ES-I3 (cell line): ENCODE data around the gene CAMK2G.
"Not testable (repeated sequence)": the region's sequence is repeated elsewhere in the genome, so short reads cannot be mapped to it uniquely, and the experiment has no call there.

Experiments
- H3K36me3 ChIP-seq: 2 replicates; pipeline ENCODE4 v1.6.1; 2013; ENCODE audit warnings: mild to moderate bottlenecking, low read length, control low read depth, moderate library complexity; ENCODE audit not compliant: insufficient read depth
- H3K4me1 ChIP-seq: 2 replicates; pipeline ENCODE4 v1.6.1; 2013; ENCODE audit warnings: mild to moderate bottlenecking, control low read depth, low read length; ENCODE audit not compliant: insufficient read depth
- H3K9ac ChIP-seq: 2 replicates; pipeline ENCODE4 v1.6.1; 2013; ENCODE audit warnings: low read depth, mild to moderate bottlenecking, low read length, moderate library complexity
- H3K9me3 ChIP-seq: 2 replicates; pipeline ENCODE4 v1.6.1; 2013; ENCODE audit warnings: mild to moderate bottlenecking, low read length, moderate library complexity; ENCODE audit not compliant: control insufficient read depth, insufficient read depth

The CAMK2G gene

DNA sequence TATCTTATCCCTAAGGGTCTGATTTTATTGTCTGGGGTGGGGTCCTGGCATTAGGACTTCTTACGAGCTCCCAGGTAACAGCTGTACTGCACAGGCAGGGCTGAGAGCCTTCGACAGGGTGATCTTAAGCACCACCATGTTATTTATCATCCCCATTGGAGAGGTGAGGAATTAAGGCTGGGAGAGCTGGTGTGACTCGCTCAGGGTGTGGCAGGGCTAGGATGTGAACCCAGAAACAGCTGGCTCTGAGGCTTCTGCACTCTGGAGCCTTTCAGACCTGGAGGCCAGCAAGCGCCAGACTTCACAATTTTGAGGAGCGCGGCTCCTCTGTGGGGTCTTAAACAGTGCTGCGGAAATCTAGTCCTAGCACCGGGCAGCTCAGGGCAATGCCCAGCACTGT lies 35.5 kb downstream of the CAMK2G start:
- peaks cover 6% of the 10 kb centered on the region for H3K36me3 ChIP-seq
- H3K9ac ChIP-seq: no peak overlapping the region
- no peaks in the 10 kb centered on the region for H3K4me1 ChIP-seq
- no peaks in the 10 kb centered on the region for H3K9me3 ChIP-seq

DNA sequence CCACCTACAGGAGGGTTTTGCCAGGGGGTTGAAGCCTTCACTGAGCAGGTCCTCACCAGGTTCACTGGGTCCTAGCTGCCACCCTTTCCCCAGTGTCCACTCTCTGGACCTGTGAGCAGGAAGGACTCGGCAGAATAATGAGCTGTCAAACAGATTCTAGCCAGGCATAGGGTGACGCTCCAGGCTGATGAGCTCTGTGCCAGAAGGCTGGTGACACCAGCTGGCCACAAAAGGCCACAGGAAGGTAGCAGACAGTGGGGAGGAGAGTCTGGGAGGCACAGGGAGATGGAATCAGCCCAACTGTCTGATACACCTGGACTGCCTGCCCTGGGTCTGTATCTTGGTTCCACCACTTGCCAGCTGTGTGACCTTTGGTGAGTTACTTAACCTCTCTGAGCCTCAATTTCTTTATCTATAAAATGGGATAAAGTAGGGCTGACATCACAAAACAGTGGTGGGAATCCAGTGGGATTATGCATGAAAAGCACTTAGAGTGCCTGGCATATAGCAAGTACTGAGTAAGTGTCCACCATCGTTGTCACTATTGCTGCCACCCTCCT lies 36.3 kb downstream of the CAMK2G start:
- no peaks in the 10 kb centered on the region for H3K4me1 ChIP-seq
- no peak overlapping the region for H3K9ac ChIP-seq
- H3K9me3 ChIP-seq: no peaks in the 10 kb centered on the region
- peaks cover 6% of the 10 kb centered on the region for H3K36me3 ChIP-seq

DNA sequence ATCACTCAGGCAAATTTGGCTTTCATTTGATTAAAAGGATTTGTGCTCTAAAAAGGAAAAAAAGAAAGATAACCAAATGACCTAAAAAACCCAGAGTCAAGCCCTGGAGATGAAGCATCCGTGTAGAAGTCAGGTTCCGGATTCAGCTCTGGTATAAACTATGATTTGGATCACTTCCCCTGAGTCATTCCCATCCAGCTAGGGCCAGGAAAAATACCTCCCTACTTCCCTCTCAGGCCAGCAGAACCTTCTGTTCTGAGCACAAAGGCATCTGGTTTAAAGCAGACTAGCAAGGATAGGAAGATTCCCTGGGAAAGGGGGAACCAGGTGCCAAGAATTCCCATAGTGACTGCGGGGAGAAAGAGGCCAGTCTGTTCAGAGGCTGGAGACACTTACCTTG lies 37.3 kb downstream of the CAMK2G start:
- H3K9me3 ChIP-seq: no peaks in the 10 kb centered on the region
- H3K4me1 ChIP-seq: no peaks in the 10 kb centered on the region
- peaks cover 6% of the 10 kb centered on the region for H3K36me3 ChIP-seq
- H3K9ac ChIP-seq: no peak overlapping the region

DNA sequence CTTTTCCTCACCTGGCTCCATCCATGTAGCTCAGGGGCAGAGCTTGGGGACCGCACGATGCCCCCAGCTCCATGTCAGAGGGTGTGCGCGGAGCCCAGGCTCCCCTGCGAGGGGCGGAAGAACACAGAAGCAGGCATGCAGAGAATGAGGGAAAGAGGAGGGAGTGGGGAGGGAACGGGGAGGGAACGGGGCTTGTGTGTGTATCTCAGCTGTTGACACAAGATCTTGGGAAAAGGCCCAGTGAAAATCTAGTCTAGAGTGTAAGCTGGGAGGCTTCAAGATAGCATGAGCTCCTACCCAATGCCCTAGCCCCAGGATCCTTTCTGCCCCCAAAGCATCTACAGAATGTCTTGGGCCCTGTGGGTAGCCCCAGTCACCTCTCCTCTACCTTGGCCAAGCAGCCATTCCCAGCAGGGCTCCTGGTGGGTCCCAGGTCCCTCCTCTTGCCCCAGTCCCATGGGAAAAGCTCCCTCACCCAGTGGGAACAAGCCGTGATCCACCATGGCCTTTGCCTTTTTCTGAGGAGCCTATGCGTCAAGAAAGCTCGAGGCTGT lies 37.9 kb downstream of the CAMK2G start:
- H3K36me3 ChIP-seq: peaks cover 5% of the 10 kb centered on the region
- H3K9me3 ChIP-seq: no peaks in the 10 kb centered on the region
- H3K4me1 ChIP-seq: no peaks in the 10 kb centered on the region
- no peak overlapping the region for H3K9ac ChIP-seq

DNA sequence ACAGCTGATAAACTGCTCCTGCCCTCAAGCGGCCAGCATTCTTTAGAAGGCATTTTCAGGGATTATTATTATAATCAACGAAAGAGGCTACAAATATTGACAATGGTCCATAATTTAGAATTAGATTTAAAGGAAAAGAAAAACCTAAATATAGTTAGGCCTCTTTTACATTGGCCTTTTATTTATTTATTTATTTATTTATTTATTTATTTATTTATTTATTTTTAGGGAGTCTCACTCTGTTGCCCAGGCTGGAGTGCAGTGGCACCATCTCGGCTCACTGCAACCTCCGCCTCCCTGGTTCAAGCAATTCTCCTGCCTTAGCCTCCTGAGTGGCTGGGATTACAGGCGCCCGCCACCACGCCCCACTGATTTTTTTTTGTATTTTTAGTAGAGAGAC lies 45.3 kb downstream of the CAMK2G start:
- H3K36me3 ChIP-seq, H3K4me1 ChIP-seq, H3K9me3 ChIP-seq, H3K9ac ChIP-seq: not testable (repeated sequence)

DNA sequence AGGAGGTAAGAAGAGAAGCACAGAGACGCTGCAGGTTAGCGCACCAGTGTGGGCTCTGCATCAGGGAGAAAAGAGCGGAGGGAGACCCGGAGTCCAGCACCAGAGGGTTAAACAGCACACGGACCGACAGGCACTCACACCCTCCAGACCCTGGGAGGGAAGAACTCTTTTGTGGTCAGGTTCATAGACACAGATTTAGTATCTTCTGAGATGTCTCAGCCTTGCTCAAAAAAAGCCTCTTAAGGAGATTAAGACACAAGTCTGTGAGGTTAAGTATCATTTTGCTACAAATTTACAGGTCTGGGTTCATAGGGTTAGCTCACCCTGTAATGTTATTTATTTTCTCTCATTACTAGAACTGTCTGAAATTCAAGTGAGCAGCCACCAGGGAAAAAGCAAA lies 46.2 kb downstream of the CAMK2G start:
- Histone ChIP-seq H3K36me3 (peaks cover 10% of the 10 kb centered on the region; the same call in 1 of the 2 replicates), H3K4me1 (no peaks in the 10 kb centered on the region), H3K9ac (no peak overlapping the region), H3K9me3 (no peaks in the 10 kb centered on the region)

DNA sequence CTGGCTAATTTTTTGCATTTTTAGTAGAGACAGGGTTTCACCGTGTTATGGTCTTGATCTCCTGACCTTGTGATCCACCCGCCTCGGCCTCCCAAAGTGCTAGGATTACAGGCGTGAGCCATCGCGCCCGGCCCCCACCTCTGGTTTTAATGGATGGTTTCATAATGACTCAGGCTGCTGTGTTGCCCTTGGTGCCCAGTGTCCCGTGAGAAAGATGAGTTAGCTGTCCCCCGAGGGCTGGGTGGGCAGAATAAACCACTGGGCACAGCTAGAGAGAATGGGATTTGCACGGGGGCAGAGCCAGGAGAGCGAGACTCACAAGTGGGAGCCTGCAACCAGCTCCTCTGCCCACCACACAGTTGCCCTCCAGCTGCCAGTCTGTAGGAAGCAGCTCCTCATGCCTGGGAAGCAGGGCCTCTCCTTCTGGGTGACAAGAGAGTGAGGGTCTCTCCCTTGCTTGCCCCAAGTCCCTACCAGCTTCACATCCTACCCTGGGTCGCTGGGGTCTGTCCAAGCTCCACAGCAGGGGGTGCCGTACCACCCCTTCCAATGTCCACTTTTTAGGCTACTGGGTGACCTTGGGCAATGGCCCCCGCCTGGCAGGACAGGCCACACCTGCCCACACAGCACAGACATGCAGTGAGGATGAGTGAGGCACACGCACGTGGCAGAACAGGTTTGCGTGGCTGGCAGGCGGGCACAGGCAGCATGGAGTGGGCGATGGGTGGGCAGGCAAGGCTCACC lies 46.8 kb downstream of the CAMK2G start:
- Histone ChIP-seq H3K9ac (no peak overlapping the region), H3K36me3 (peaks cover 10% of the 10 kb centered on the region; the same call in 1 of the 2 replicates), H3K9me3 (no peaks in the 10 kb centered on the region), H3K4me1 (no peaks in the 10 kb centered on the region)

DNA sequence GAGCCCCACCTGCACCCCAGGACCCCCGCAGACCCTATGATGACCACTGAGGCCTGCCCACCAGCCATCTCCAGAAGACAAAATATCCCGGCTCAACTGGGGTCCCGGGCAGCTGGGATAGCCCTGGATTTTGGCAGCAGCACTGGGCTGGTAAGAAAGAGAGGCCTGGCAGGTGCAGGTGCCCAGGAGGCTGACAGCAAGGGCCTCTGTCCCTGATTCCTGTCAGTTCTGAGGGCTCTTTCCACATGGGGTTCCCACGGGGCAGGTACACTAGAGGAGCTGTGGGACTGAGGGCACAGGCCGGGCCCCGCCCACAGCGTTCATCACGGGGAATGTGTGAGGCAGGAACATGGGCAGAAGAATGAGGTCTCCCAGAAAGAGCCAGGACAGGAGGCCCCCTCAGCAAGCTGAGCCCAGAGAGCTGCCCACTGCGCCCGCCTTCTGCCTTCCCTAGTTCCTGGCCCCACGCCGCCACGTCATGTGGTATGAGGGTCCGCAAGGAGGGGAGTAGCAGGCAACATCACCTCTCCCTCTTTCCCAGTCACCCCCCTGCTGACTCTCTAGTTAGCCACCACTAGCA lies 50.1 kb downstream of the CAMK2G start:
- Histone ChIP-seq H3K4me1 (no peaks in the 10 kb centered on the region), H3K9me3 (no peaks in the 10 kb centered on the region), H3K9ac (no peak overlapping the region), H3K36me3 (peaks cover 10% of the 10 kb centered on the region; the same call in 1 of the 2 replicates)

DNA sequence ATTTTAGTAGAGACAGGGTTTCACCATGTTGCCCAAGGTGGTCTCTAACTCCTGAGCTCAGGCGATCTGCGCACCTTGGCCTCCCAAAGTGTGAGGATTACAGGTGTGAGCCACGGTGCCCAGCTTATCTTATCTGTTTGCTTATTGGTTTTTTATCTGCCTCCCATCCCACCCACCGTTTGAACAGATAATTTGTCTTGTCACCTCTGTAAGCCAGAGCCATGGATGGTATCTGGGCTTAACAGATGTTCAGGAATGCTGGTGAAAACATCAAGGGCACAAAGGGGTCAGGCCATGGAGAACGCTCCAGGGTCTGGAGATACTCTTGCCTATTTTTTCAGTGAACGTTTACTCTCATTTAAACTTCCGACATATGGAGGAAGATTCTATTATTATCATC lies 51.0 kb downstream of the CAMK2G start:
- H3K36me3 ChIP-seq: peaks cover 10% of the 10 kb centered on the region; the same call in 1 of the 2 replicates
- no peaks in the 10 kb centered on the region for H3K4me1 ChIP-seq
- H3K9ac ChIP-seq: no peak overlapping the region
- H3K9me3 ChIP-seq: no peaks in the 10 kb centered on the region

DNA sequence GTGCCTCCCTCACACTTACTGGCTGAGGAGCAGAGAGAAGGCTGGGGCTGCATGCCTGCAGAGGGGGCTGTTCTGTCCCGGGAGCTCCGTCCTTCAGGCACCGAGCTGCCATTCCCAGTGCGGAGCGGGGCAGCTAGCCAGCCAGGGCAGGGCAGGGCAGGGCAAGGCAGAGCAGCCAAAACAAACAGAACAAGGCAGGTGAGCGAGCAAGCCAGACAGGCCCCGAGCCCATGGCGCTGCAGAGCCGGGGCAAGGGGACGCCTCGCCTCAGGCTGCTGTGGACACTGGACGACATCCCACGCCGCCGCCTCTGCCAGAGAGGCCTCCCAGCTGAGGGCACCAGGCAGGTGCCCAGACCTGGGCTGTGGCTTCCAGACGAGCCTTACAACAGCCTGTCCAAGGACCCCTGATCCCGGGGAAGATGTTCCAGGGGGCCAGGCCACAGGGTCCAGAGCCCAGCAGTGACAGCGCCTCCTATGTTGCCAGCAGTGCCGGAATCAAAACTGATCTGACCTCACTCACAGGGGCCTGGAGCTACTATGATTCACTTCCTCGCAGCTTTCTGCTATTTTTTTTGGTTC lies 54.8 kb downstream of the CAMK2G start:
- Histone ChIP-seq H3K9me3 (no peaks in the 10 kb centered on the region), H3K36me3 (peaks cover 6% of the 10 kb centered on the region; the same call in 1 of the 2 replicates), H3K9ac (no peak overlapping the region), H3K4me1 (no peaks in the 10 kb centered on the region)

DNA sequence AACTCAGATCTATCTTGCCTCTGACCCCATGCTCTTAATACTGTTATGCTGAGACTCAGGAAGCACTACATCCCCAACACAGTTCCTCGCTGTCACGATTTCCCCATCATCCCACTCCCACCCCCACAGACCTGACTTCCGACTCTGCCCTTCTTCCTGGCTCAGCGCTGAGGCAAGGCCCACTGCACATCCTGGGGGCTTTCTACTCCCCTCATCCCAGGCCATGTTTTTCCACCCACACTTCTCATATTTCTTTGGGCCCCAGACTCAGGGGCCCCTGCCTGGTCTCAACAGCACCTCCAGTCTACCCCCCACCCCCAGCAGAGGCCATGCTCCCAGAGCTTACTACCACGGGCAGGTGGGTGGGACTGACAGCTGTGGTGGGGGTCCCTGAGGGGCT lies 55.3 kb downstream of the CAMK2G start:
- no peaks in the 10 kb centered on the region for H3K9me3 ChIP-seq
- no peak overlapping the region for H3K9ac ChIP-seq
- peaks cover 6% of the 10 kb centered on the region; the same call in 1 of the 2 replicates for H3K36me3 ChIP-seq

DNA sequence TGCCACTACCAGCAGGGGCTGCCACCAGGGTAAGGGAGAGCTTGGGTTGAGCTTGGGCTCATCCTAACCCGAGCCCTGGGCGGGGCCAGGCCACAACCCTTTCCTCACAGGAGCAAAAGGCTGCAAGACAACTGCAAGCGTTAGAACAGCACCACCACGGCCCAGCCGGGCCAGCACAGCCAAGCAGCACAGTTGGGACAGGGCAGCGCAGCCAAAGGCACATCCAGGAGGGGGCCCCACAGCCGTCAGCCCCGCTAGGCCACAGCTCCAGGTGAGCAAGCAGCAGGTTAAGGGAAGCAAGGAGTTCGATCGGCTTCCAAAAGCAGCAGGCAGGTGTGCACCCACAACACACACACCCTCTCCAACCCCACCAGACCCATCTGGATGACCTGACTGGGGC lies 56.0 kb downstream of the CAMK2G start:
- H3K9ac ChIP-seq: no peak overlapping the region
- no peaks in the 10 kb centered on the region for H3K4me1 ChIP-seq
- H3K9me3 ChIP-seq: no peaks in the 10 kb centered on the region
- peaks cover 4% of the 10 kb centered on the region; the same call in 1 of the 2 replicates for H3K36me3 ChIP-seq

More for the DNA sequence above, 55.3 kb downstream of the CAMK2G start:
- no peaks in the 10 kb centered on the region for H3K4me1 ChIP-seq

DNA sequence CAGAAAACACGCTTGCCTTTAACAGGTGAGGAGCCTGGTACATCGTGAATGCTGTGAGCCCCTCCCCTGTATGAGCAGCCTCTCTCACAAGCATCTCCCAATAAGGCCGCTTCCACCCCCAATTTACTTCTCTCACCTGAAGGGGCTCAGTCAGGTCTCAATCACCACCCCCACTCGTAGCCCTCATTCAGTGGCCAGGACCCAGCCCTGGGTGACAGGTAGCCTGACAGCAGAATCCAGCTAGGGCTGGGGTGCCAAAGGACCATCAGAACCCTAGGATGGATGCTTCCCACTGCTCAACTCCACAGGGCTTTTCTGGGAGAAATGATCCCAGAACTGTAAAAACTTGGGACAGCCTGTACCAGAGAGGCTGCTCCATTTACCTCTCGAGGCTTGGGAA lies 56.5 kb downstream of the CAMK2G start:
- no peak overlapping the region for H3K9ac ChIP-seq
- 0 out of 2 replicates have a peak, but pooled peaks cover 3% of the 10 kb centered on the region for H3K36me3 ChIP-seq
- H3K9me3 ChIP-seq: no peaks in the 10 kb centered on the region
- H3K4me1 ChIP-seq: no peaks in the 10 kb centered on the region

DNA sequence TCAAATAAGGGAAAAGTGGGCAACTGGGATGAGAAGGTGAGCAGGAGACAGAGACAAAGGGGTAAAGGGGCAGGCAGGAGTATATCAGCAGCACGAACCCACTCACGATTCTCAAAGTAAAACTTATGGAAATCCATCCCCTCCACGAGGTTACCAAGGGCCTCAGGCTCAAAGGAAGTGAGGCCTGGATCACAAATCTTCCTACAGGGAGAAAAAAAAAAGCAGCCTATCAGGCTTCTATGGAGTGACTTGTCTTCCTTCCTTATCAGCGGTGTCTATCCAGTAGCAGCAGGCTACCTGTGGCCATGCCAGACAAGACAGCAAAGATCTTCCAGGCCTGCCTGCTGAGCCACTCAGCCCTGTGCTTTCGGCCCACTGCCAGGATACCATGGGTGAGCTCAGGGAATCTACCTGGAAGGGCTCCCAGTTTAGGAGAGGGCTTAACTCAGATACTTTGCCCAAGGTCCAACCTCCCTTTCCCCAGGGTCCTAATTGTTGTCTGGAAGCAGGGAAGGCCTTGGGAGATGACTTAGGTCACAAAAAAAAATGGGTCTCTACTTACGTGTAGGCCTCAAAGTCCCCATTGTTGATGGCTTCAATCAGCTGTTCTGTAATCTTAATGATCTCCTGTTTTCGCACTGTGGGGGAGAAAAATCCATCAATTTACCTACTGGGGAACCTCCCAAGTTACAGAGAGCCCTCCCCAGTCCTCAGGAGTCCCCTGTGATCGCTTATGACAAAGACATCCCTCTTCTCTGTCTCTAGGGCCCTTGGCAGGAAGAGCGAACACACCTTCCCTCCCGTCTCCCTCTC lies 57.2 kb downstream of the CAMK2G start:
- H3K9ac ChIP-seq: no peak overlapping the region
- 0 out of 2 replicates have a peak, but pooled peaks cover 3% of the 10 kb centered on the region for H3K36me3 ChIP-seq
- no peaks in the 10 kb centered on the region for H3K4me1 ChIP-seq

More for the DNA sequence above, 57.2 kb downstream of the CAMK2G start:
- H3K9me3 ChIP-seq: no peaks in the 10 kb centered on the region
